Limb (tissue), 2 donors: ENCODE measurements around the gene TIMM44.
"Not testable (repeated sequence)": the region's sequence is repeated elsewhere in the genome, so short reads cannot be mapped to it uniquely, and the experiment has no call there.

Experiments
- DNase-seq, 2 donors: peaks; one replicate each; pipeline ENCODE4 v3.0.0-alpha.2; 2016; ENCODE audit errors: extremely low spot score in 2 of 2

The TIMM44 gene

DNA sequence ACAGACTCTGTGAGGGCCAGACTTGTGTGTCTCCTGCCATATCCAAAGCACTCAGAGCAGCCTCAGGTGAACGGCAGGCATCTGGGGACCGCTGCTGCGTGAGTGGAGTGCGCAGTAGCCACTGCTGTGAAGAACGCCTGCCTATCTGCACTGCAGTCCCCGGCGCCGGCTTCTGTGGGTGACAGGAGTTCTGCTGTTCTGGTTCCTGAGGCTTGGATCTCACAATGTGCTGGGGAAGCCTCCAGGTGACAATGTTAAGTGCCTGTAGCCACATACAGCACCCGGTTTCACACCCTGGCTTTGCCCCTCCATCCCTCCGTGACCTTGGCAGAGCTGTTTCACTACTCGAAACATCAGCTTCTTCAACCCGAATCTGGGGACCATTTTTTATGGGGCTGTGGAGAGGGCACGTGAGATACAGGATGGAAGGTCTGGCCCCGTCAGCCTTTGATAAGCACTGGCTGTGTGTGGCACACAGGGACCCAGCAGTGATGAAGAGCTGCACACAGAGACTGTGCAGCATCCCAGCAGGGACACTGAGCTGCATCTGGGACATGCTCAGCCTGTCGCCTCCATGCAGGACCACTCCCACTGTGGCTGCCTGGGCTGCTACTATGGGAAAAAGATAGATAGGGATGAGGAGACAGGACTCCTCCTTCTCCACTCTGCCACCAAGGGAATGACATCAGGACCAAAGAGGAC, 33.7 kb upstream of the TIMM44 start:
- DNase-seq, result no peak

- DNase-seq, result no peak
Observed at GRCh38 chr19:7976461-7976860, 33.0 kb upstream of the TIMM44 start.

DNA sequence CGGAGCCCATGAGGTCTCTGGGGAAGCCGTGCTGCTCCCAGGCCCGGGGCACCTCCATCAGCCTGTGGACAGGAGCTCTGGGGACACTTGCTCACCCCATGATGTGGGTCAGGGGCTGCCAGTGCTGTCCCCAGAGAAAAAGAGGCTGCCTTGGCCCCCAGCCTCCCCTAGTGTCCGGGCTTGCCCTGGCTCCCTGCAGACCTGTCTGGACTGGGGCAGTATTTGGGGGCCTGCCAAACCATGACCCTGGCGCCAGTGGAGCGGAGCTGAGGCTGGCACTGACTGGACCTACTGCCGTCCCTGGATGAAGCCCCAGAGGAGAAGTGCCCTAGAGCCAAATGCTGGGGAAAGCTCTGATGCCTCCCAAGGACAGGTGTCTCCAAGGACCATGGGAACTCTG, 31.6 kb upstream of the TIMM44 start:
- DNase-seq, result no peak

DNA sequence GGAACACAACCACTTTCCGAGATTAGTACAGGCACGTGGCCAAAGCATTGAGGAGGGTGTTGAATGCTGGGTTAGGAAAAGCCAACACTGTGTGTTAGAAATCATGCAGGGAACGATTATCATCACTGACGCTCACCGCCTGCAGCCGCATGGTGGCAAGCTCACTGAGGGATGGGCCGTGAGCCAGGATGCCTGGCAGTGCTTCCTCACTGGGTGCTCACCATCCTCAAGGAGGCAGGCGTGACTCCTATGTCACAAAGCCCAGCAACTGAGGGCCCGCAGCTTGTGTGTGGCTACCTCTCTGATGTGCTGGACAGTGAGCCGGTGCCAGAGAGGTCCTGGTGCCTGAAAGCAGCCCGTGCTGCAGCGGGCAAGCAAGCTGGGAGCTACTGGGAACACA, 30.4 kb upstream of the TIMM44 start:
- no peak for DNase-seq

- DNase-seq, result no peak
Observed at GRCh38 chr19:7971553-7972520, 28.4 kb upstream of the TIMM44 start.

DNA sequence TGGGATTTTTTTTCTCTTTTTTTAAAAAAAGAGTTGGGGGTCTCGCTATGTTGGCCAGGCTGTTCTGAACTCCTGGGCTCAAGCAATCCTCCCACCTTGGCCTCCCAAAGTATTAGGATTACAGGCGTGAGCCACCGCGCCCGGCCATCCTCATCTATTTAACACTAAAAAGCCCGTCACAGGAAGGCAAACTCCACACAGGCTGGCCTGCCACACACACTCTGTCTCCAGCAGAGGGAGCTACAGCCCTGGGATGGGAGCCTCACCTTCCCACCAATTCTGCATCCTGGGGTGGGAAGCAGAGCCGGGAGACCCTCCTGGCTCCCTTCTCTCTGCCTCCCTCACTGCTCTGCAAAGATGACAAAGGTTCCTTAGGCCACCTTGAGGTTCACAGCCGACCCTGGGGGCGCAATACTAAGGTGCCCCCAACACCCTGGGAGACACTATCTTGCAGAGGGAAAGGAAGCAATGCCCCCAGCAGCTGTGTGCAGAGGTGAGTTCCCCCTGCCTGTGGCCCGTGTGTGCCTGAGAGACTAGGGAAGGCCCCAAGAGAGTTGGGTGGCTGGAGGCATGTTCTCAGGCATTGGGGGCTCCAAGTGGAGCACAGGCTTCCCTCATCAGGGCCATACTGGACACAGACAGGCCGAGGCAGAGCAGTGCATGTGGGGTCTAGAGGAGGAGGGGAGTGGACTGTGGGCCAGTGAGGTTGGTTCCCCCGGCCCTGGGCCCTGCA, 27.4 kb upstream of the TIMM44 start:
- DNase-seq, result peak; percentile 3 to 55

- DNase-seq, result no peak
Observed at GRCh38 chr19:7969555-7969939, 26.1 kb upstream of the TIMM44 start.

DNA sequence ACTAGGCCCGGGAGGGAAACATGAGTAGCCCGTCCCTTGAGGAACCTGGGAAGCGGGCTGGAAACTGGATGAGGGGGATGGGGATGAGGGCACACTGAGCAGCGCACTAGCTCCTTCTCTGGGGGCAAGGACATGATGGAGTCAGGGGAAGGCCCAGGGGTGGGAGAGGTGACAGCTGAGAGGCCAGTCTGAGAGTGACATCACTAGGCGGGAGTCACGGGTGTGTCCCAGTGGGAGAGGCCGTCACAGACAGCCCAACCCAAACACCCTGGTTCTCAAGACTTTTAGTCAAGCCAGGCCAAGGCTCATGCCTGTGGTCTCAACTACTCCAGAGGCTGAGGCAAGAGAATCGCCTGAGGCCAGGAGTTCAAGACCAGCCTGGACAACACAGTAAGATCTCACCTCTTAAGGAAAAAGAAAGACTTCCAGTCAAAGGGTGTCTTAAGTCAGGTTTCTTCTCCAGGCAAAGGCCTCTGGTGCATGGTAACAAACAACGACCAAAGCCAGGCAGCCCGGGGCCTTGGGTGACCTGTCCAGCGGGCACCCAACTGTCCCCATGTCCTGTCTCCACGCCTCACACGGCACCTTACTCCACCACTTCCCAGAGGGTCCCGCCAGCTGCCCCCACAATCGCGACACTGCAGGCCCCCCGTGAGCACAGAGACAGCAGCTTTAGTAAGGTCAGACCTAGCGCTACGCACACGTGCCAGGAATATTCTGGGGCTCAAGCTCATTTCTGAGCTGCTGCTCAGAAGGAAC, 25.5 kb upstream of the TIMM44 start:
- DNase-seq, result no peak

DNA sequence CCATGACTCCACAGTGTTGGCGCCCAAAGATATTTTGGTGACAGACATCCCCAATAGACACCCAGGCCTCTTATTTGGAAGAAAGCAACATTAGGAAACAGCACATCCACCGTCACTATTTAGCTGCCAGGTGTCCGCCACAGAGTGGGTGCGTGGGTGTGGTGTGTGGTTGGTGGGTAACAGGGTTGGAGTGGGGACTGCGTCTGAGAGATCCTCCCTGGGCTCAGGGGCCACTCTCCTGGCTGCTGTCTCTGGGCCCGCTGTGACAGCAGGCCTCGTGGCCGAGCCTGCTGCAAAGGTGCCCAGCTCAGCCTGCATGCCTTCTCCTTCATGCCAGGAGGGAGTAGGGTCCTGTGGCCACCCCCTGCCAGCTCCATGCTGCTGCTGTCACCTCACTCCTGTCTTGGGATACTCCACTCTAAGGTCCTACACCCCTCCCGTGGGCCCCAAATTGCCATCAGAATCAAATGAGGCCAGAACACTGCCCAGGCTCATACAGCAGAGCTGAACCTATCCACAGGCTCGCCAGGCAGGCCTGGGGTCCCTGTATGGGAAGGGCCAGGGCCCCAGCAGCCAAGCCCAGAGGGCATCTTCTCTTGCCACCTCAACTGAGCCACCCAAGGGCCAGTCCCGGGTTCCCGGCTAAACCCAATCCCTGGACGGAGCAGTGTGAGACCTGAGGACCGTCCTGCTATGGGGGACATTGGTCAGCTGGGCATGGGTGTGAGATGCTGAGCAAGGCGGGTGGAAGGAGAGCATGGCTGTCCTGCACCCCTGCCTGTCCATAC, 24.7 kb upstream of the TIMM44 start:
- DNase-seq, result no peak

- no peak for DNase-seq
Observed at GRCh38 chr19:7965921-7966665, 22.6 kb upstream of the TIMM44 start.

DNA sequence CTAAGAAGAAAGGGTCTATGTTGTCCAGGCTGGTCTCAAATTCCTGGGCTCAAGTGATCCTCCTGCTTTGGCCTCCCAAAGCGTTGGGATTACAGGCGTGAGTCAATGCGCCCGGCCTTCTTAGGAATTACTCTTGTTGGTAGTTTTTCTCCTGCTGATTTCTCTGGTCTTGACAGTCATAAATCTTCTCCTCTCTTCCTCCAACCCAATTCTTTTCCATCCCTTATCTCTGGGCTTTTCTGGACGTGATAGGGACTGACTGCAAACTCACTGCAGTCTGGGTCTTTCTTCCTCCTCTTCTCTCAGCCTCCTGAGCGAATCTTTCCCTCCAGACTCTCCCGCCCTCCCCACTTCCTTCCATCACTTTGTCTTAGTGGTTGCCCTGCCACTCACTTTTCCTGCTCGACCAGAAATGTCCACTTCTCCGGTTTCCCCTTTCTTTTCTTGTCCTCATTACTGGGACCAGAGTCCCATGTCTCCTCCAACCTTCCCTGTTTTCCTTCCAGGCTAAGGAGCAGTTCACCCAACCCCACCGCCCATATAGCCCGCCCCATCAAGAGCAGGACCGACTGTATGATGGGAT, 21.9 kb upstream of the TIMM44 start:
- no peak for DNase-seq

- no peak for DNase-seq
Observed at GRCh38 chr19:7963566-7963965, 20.1 kb upstream of the TIMM44 start.

GRCh38 chr19:7962644-7963268, 19.3 kb upstream of the TIMM44 start:
- DNase-seq, result no peak

GRCh38 chr19:7961920-7962626, 18.6 kb upstream of the TIMM44 start:
- no peak for DNase-seq

- DNase-seq, result not testable (repeated sequence)
Observed at GRCh38 chr19:7961082-7961481, 17.6 kb upstream of the TIMM44 start.

GRCh38 chr19:7959211-7959610, 15.7 kb upstream of the TIMM44 start:
- DNase-seq, result no peak

- no peak for DNase-seq
Observed at GRCh38 chr19:7955696-7956095, 12.2 kb upstream of the TIMM44 start.

DNA sequence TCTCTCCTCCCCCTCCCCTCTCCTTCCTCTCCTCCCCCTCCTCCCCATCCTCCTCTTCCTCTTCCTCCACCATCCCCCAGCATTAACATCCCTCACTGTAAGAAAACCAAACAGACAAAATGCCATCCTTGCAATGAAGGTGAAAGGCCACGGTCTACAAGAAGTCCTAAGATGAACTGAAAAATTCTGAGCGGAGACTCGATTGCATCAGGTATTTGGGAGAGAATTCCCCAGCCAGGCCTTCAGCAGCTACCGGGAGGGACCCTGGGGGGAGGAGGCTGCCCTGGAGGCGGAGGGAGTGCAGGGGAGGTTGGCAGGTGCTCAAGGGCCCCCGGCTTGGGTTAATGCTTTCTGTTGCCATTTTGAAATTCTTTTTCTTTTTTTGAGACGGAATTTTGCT, 10.1 kb upstream of the TIMM44 start:
- DNase-seq, result no peak
